ENCODE results near the gene IBTK. TPM values are rescaled to one million over a fixed set of nuclear protein-coding genes. Genes with fewer than 3 reads are reported as not detected.
A peak's percentile ranks its signal among the peaks of the same experiment; 100 is the strongest.

The IBTK gene
- total RNA-seq, 1 donor from 2014 or later = 92.9 TPM

DNA sequence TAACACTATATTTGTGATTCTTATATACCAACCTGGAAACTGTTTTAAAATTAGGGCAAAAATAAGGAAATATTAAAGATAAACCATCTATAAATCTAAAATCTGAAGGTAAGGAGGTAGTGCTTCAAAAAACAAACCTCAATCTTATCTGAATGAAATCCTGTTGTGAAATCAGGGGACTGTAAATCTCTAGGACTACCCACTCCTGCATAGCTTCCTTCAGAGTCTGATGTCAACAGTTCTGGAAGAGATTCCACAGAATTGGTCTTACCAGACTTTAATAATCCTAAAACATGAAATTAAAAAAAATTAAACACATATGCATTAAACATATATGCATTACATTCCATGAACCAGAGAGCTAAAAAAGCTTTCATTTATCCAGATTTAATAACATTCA lies 51.4 kb downstream of the IBTK start:
- TF ChIP-seq CTCF (IDR thresholded peaks at IDR 0.05; ENCODE audit: insufficient read depth, low read length, severe bottlenecking) = no peak
- DNase-seq (ENCODE audit: low read depth) (no peak), FAIRE-seq (no peak)
- peaks cover 6% of the 10 kb centered on the region for H3K36me3 ChIP-seq (ENCODE audit: control insufficient read depth, insufficient read depth, low read length)
- no peak overlapping the region for H3K4me3 ChIP-seq (ENCODE audit: low read depth, low read length)
- H3K27me3 ChIP-seq (ENCODE audit: control insufficient read depth, insufficient read depth, low read length) = no peaks in the 10 kb centered on the region

DNA sequence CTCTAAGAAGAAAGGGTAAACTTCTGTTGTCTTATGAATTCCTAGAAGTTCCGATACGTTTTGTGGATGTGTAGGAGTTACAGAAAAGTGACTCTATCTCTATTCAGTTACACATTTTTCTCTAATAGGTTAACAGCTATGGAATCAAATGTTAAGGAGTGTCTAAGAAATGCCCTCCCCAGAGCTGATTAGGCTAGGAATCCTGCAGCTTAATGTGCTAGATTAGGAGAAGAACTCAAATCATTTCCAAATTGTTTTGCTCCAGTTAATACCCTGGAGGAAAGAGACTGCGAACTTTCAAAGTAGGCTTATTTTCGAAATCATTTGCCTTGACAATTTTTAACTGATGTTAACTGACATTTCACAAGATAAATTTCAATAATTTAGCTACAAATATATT lies 51.9 kb downstream of the IBTK start:
- DNase-seq (ENCODE audit: low read depth) (no peak), FAIRE-seq (no peak)
- peaks cover 6% of the 10 kb centered on the region for H3K36me3 ChIP-seq (ENCODE audit: control insufficient read depth, insufficient read depth, low read length)
- no peak for TF ChIP-seq CTCF (IDR thresholded peaks at IDR 0.05; ENCODE audit: insufficient read depth, low read length, severe bottlenecking)
- no peak overlapping the region for H3K4me3 ChIP-seq (ENCODE audit: low read depth, low read length)
- H3K27me3 ChIP-seq (ENCODE audit: control insufficient read depth, insufficient read depth, low read length) = no peaks in the 10 kb centered on the region

DNA sequence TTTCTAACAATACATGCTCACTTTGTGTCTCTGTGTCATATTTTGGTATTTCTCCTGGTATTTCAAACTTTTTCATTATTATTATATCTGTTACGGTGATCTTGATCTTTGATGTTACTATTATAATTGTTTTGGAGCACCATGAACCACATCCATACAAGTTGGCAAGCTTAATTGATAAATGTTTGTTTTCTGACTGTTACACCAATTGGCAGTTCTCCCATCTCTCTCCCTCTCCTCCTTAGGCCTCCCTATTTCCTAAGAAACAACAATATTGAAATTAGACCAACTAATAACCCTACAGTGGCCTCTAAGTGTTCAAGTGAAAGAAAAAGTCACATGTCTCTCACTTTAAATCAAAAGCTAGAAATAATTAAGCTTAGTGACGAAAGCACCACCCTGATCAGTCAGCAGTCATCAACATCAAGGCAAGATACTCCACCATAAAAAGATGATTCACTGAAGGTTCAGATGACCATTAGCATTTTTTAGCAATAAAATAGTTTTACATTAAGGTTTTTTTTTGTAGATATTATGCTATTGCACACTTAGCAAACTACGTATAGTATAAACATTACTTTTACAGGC lies 61.5 kb downstream of the IBTK start:
- Histone ChIP-seq H3K27me3 (ENCODE audit: control insufficient read depth, insufficient read depth, low read length) (no peaks in the 10 kb centered on the region), H3K36me3 (ENCODE audit: control insufficient read depth, insufficient read depth, low read length) (peaks cover 3% of the 10 kb centered on the region), H3K4me3 (ENCODE audit: low read depth, low read length) (no peak overlapping the region)
- TF ChIP-seq CTCF (IDR thresholded peaks at IDR 0.05; ENCODE audit: insufficient read depth, low read length, severe bottlenecking) = no peak
- FAIRE-seq = no peak
- DNase-seq (ENCODE audit: low read depth) = no peak

GRCh38 chr6:82183642-82184282 lies 63.8 kb downstream of the IBTK start:
- no peak for FAIRE-seq
- Histone ChIP-seq H3K27me3 (ENCODE audit: control insufficient read depth, insufficient read depth, low read length) (no peaks in the 10 kb centered on the region), H3K4me3 (ENCODE audit: low read depth, low read length) (no peak overlapping the region), H3K36me3 (ENCODE audit: control insufficient read depth, insufficient read depth, low read length) (peaks cover 2% of the 10 kb centered on the region)
- no peak for TF ChIP-seq CTCF (IDR thresholded peaks at IDR 0.05; ENCODE audit: insufficient read depth, low read length, severe bottlenecking)
- DNase-seq (ENCODE audit: low read depth) = peak; percentile 3

- Histone ChIP-seq H3K36me3 (ENCODE audit: control insufficient read depth, insufficient read depth, low read length) (peaks cover 1% of the 10 kb centered on the region), H3K27me3 (ENCODE audit: control insufficient read depth, insufficient read depth, low read length) (no peaks in the 10 kb centered on the region), H3K4me3 (ENCODE audit: low read depth, low read length) (no peak overlapping the region)
- no peak for TF ChIP-seq CTCF (IDR thresholded peaks at IDR 0.05; ENCODE audit: insufficient read depth, low read length, severe bottlenecking)
- no peak for DNase-seq (ENCODE audit: low read depth)
- no peak for FAIRE-seq
These were observed 64.8 kb downstream of the IBTK start for GRCh38 chr6:82182756-82183155.

DNA sequence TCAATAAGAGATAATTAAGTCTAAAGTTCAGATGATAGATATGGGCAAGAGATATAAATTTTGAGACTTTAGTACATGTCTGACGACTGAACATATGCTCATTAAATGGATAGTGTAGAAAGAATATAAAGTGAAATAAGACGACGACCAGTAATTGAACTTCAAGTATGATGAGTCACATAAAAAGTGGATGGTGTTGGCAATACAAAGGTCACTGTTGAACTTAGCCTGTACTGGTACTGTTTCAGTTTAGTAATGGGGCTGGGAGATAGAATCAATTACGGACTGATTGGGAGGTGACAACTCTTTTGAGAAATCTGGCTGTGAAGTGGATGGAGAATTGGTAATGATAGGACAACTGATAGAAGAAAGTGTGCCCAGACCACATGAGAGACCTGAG lies 68.1 kb downstream of the IBTK start:
- Histone ChIP-seq H3K27me3 (ENCODE audit: control insufficient read depth, insufficient read depth, low read length) (no peaks in the 10 kb centered on the region), H3K4me3 (ENCODE audit: low read depth, low read length) (no peak overlapping the region), H3K36me3 (ENCODE audit: control insufficient read depth, insufficient read depth, low read length) (peaks cover 1% of the 10 kb centered on the region)
- TF ChIP-seq CTCF (IDR thresholded peaks at IDR 0.05; ENCODE audit: insufficient read depth, low read length, severe bottlenecking) = no peak
- DNase-seq (ENCODE audit: low read depth) (no peak), FAIRE-seq (no peak)
